GM11168 (cell line): ENCODE results near the gene TMEM150A.
"Not testable (repeated sequence)": the region's sequence is repeated elsewhere in the genome, so short reads cannot be mapped to it uniquely, and the experiment has no call there.

ENCODE experiments used
- in situ Hi-C: fragments of 300-500 bp; cut with MboI; formaldehyde crosslinking; loops from one replicate; pipeline ENCODE4 v1.12.0; 2022; ENCODE audit warnings: low sequenced_read_pairs; ENCODE audit not compliant: unreplicated experiment

Gene TMEM150A

GRCh38 chr2:85602476-85603234, at the start of gene TMEM150A:
Gene TMEM150A (minus strand): TSS chr2:85602698. CDS start chr2:85601948, 750 bp downstream.
- in situ Hi-C loops: no loop called here

- in situ Hi-C loops: no loop called here
These were observed 49.6 kb upstream of the TMEM150A start for GRCh38 chr2:85652056-85652455.

- in situ Hi-C loops: no loop called here
These were observed 48.6 kb upstream of the TMEM150A start for GRCh38 chr2:85651097-85651496.

GRCh38 chr2:85650456-85650855, 48.0 kb upstream of the TMEM150A start:
- in situ Hi-C loops: no loop called here

GRCh38 chr2:85649201-85650190, 47.0 kb upstream of the TMEM150A start:
- in situ Hi-C loops: no loop called here

GRCh38 chr2:85648619-85649018, 46.1 kb upstream of the TMEM150A start:
- in situ Hi-C loops: no loop called here

- in situ Hi-C loops: no loop called here
These were observed 45.5 kb upstream of the TMEM150A start for GRCh38 chr2:85647823-85648526.

- in situ Hi-C loops: no loop called here
These were observed 43.7 kb upstream of the TMEM150A start for GRCh38 chr2:85646166-85646565.

GRCh38 chr2:85644909-85645308, 42.4 kb upstream of the TMEM150A start:
- in situ Hi-C loops: no loop called here

- in situ Hi-C loops: no loop called here
These were observed 40.2 kb upstream of the TMEM150A start for GRCh38 chr2:85642725-85643124.

- in situ Hi-C loops: no loop called here
These were observed 33.1 kb upstream of the TMEM150A start for GRCh38 chr2:85635636-85636035.

- in situ Hi-C loops: no loop called here
These were observed 32.5 kb upstream of the TMEM150A start for GRCh38 chr2:85635011-85635410.

- in situ Hi-C loops: no loop called here
These were observed 28.8 kb upstream of the TMEM150A start for GRCh38 chr2:85631316-85631715.

GRCh38 chr2:85628658-85629057, 26.2 kb upstream of the TMEM150A start:
- in situ Hi-C loops: no loop called here

GRCh38 chr2:85623991-85624390, 21.5 kb upstream of the TMEM150A start:
- in situ Hi-C loops: no loop called here

- in situ Hi-C loops: no loop called here
These were observed 18.8 kb upstream of the TMEM150A start for GRCh38 chr2:85621338-85621737.

GRCh38 chr2:85619617-85620016, 17.1 kb upstream of the TMEM150A start:
- in situ Hi-C loops: no loop called here

- in situ Hi-C loops: not testable (repeated sequence)
These were observed 15.2 kb upstream of the TMEM150A start for GRCh38 chr2:85617723-85618122.

- in situ Hi-C loops: no loop called here
These were observed 12.9 kb upstream of the TMEM150A start for GRCh38 chr2:85615413-85615728.

GRCh38 chr2:85614757-85615156, 12.3 kb upstream of the TMEM150A start:
- in situ Hi-C loops: not testable (repeated sequence)
